ENCODE measurements around the gene LOXHD1. TPM values are rescaled to one million over a fixed set of nuclear protein-coding genes. Genes with fewer than 3 reads are reported as not detected.

Gene LOXHD1
- total RNA-seq, 1 experiment from 2014 or later: not detected

- H3K4me3 ChIP-seq (ENCODE audit: low read depth in 2 of 2, low read length in 2 of 2): no peak overlapping the region
- no peaks in the 10 kb centered on the region for H3K36me3 ChIP-seq (ENCODE audit: control insufficient read depth, insufficient read depth, low read length)
- H3K9me3 ChIP-seq (ENCODE audit: control insufficient read depth, insufficient read depth, low read depth, low read length): no peaks in the 10 kb centered on the region
- DNase-seq (ENCODE audit: low read depth, low spot score) (no peak), ATAC-seq (no peak)
- in situ Hi-C loops (cut with HindIII; ENCODE audit: low pct_unique_long_range_greater_than_20kb, low sequenced_read_pairs): no loop called here
- no peaks in the 10 kb centered on the region for H3K4me1 ChIP-seq (ENCODE audit: control insufficient read depth, insufficient read depth, low read length)
- TF ChIP-seq POLR2AphosphoS5 (IDR thresholded peaks at IDR 0.05; ENCODE audit: low read depth, low read length) (no peak), SIN3A (IDR thresholded peaks at IDR 0.05; ENCODE audit: borderline replicate concordance, insufficient read depth, low read depth, low read length) (no peak), REST (IDR thresholded peaks at IDR 0.05; ENCODE audit: insufficient read depth in 1 of 2, low read depth in 2 of 2, low read length in 1 of 2) (no peak), CTCF (IDR thresholded peaks at IDR 0.05) (no peak), TCF7L2 (IDR thresholded peaks at IDR 0.05; ENCODE audit: low read depth, low read length) (no peak)
- ChIA-PET CTCF (no interaction called here), POLR2A (no interaction called here)
- no TSS peak for BruUV-seq (replicated peaks)
- intact Hi-C loops (cut with micrococcal nuclease; ENCODE audit: unreplicated experiment): no loop called here
- no peak overlapping the region for H3K27ac ChIP-seq (ENCODE audit: low read length)
- H3K27me3 ChIP-seq (ENCODE audit: control insufficient read depth, insufficient read depth, low read length): no peaks in the 10 kb centered on the region
Observed at GRCh38 chr18:46700066-46700824, 43.2 kb upstream of the LOXHD1 start.

- Histone ChIP-seq H3K4me1 (ENCODE audit: control insufficient read depth, insufficient read depth, low read length) (no peaks in the 10 kb centered on the region), H3K9me3 (ENCODE audit: control insufficient read depth, insufficient read depth, low read depth, low read length) (no peaks in the 10 kb centered on the region), H3K27ac (ENCODE audit: low read length) (no peak overlapping the region), H3K27me3 (ENCODE audit: control insufficient read depth, insufficient read depth, low read length) (no peaks in the 10 kb centered on the region), H3K4me3 (ENCODE audit: low read depth in 2 of 2, low read length in 2 of 2) (no peak overlapping the region), H3K36me3 (ENCODE audit: control insufficient read depth, insufficient read depth, low read length) (no peaks in the 10 kb centered on the region)
- no peak for TF ChIP-seq CTCF (IDR thresholded peaks at IDR 0.05)
- TF ChIP-seq TCF7L2 (IDR thresholded peaks at IDR 0.05; ENCODE audit: low read depth, low read length): no peak
- TF ChIP-seq REST (IDR thresholded peaks at IDR 0.05; ENCODE audit: insufficient read depth in 1 of 2, low read depth in 2 of 2, low read length in 1 of 2): no peak
- no peak for TF ChIP-seq POLR2AphosphoS5 (IDR thresholded peaks at IDR 0.05; ENCODE audit: low read depth, low read length)
- no peak for TF ChIP-seq SIN3A (IDR thresholded peaks at IDR 0.05; ENCODE audit: borderline replicate concordance, insufficient read depth, low read depth, low read length)
- ChIA-PET CTCF (no interaction called here), POLR2A (no interaction called here)
- no TSS peak for BruUV-seq (replicated peaks)
- ATAC-seq (no peak), DNase-seq (ENCODE audit: low read depth, low spot score) (no peak)
- intact Hi-C loops (cut with micrococcal nuclease; ENCODE audit: unreplicated experiment): no loop called here
- in situ Hi-C loops (cut with HindIII; ENCODE audit: low pct_unique_long_range_greater_than_20kb, low sequenced_read_pairs): no loop called here
Observed at GRCh38 chr18:46696702-46697101, 39.7 kb upstream of the LOXHD1 start.

All from Panc1 (cell line).